SW480 (cell line): ENCODE measurements around the gene CDC42EP5.

Experiments used
- DNase-seq: peaks from one replicate; pipeline ENCODE4 v3.0.0-alpha.2; 2016; ENCODE audit warnings: low spot score

CDC42EP5 gene

GRCh38 chr19:54426291-54426931 lies 46.7 kb downstream of the CDC42EP5 start:
- DNase-seq: peak; percentile 30

GRCh38 chr19:54425382-54425723 lies 47.7 kb downstream of the CDC42EP5 start:
- DNase-seq: no peak

- no peak for DNase-seq
Observed at GRCh38 chr19:54424660-54425381, 48.3 kb downstream of the CDC42EP5 start.

- no peak for DNase-seq
Observed at GRCh38 chr19:54424201-54424600, 48.9 kb downstream of the CDC42EP5 start.

GRCh38 chr19:54422136-54422535 lies 51.0 kb downstream of the CDC42EP5 start:
- DNase-seq: no peak

GRCh38 chr19:54421521-54421920 lies 51.6 kb downstream of the CDC42EP5 start:
- no peak for DNase-seq

- DNase-seq: no peak
Observed at GRCh38 chr19:54421169-54421516, 52.0 kb downstream of the CDC42EP5 start.

- peak; percentile 94 for DNase-seq
Observed at GRCh38 chr19:54420383-54421168, 52.5 kb downstream of the CDC42EP5 start.

- no peak for DNase-seq
Observed at GRCh38 chr19:54420068-54420382, 53.1 kb downstream of the CDC42EP5 start.

GRCh38 chr19:54418930-54419800 lies 53.9 kb downstream of the CDC42EP5 start:
- no peak for DNase-seq

- DNase-seq: peak; percentile 79
Observed at GRCh38 chr19:54418030-54418929, 54.8 kb downstream of the CDC42EP5 start.

GRCh38 chr19:54416695-54417491 lies 56.2 kb downstream of the CDC42EP5 start:
- DNase-seq: no peak

GRCh38 chr19:54415901-54416673 lies 57.0 kb downstream of the CDC42EP5 start:
- no peak for DNase-seq

- DNase-seq: no peak
Observed at GRCh38 chr19:54415208-54415900, 57.7 kb downstream of the CDC42EP5 start, which contains the start of gene TTYH1. TSS of gene TTYH1 (plus strand) at chr19:54415464. CDS start at chr19:54415553, 89 bp downstream.
